Upper lobe of left lung (tissue), 6 donors: ENCODE measurements around the gene NHERF2. TPM values are rescaled to one million over a fixed set of nuclear protein-coding genes. Genes with fewer than 3 reads are reported as not detected.

ENCODE experiments used
- ATAC-seq, 2 donors: fragments of 200-7000 bp; cut with Tn5 transposase; one replicate each; pipeline ENCODE4 v1.9.1; 2022; ENCODE audit warnings: mild to moderate bottlenecking in 2 of 2, moderate library complexity in 2 of 2; ENCODE audit not compliant: low FRiP score in 2 of 2
- DNase-seq, 2 donors: peaks; one replicate each; pipeline ENCODE4 v3.0.0-alpha.2; 2019 to 2020
- H3K27ac ChIP-seq, 4 donors: fragments of 200-600 bp; sonication (generic); one replicate each; pipeline ENCODE4 v1.5.1; 2016 to 2019
- H3K27me3 ChIP-seq, 4 donors: fragments of 200-600 bp; sonication (generic); one replicate each; pipeline ENCODE4 v1.5.1; 2017 to 2019
- H3K36me3 ChIP-seq, 4 donors: fragments of 200-600 bp; sonication (generic); one replicate each; pipeline ENCODE4 v1.5.1; 2016 to 2019
- H3K4me1 ChIP-seq, 4 donors: fragments of 200-600 bp; sonication (generic); one replicate each; pipeline ENCODE4 v1.5.1; 2018 to 2019
- H3K4me3 ChIP-seq, 4 donors: fragments of 200-600 bp; sonication (generic); one replicate each; pipeline ENCODE4 v1.5.1; 2017 to 2019; ENCODE audit warnings: mild to moderate bottlenecking in 2 of 4, moderate library complexity in 1 of 4
- H3K9me3 ChIP-seq, 4 donors: fragments of 200-600 bp; sonication (generic); one replicate each; pipeline ENCODE4 v1.5.1; 2018 to 2019
- CTCF ChIP-seq, 6 experiments: fragments of 450-650 bp in 4 of 6; fragments of 200-600 bp in 2 of 6; sonication (generic) in 2 of 6; IDR thresholded peaks; one replicate each; pipeline ENCODE4 v1.5.1; 2016 to 2019; ENCODE audit warnings: antibody characterized with exemption in 6 of 6
- EP300 ChIP-seq, 4 donors: sonication (generic); formaldehyde crosslinking; IDR thresholded peaks; one replicate each; pipeline ENCODE4 v1.5.1; 2017; ENCODE audit warnings: antibody characterized with exemption in 4 of 4, control low read depth in 2 of 4
- POLR2A ChIP-seq, 4 donors: fragments of 450-650 bp; IDR thresholded peaks; one replicate each; pipeline ENCODE4 v1.5.1; 2016 to 2017; ENCODE audit warnings: antibody characterized with exemption in 4 of 4, mild to moderate bottlenecking in 2 of 4
- POLR2AphosphoS5 ChIP-seq, 2 donors: sonication (generic); formaldehyde crosslinking; IDR thresholded peaks; one replicate each; pipeline ENCODE4 v1.5.1; 2017; ENCODE audit warnings: antibody characterized with exemption in 2 of 2
- WGBS, 2 donors: methylation state at CpG; one replicate each; pipeline ENCODE4 v1.1.5; 2017 to 2018; 5-methylcytosine and 5-hydroxymethylcytosine counted together
- total RNA-seq, 6 donors: library from RNA; depleted of rRNA in 4 of 6; stranded (reverse); fragments of >200 nt in 4 of 6; gene quantifications; one replicate each; pipeline versions ENCODE4 v1.1.0 to v1.2.1, GENCODE V29; 2016 to 2021
- donor health status: DM: no; HTN: no; CAD: no; lungs with moderate emphysema.
- donor health status: DM: no; HTN: yes; CAD: no; lungs with severe emphysema.

The NHERF2 gene
- total RNA-seq, 6 donors from 2014 or later, result 131 to 604 (median 283) TPM

- H3K4me3 ChIP-seq, result no peak overlapping the region
- H3K27ac ChIP-seq, result peak overlapping the region in 3 of 4 donors; percentile 26 to 65 (median 46)
- no peak for ATAC-seq
- 20 to 95% methylated on average over 1 to 13 of the region's 19 CpGs for WGBS, 2 donors
- TF ChIP-seq POLR2A (IDR thresholded peaks at IDR 0.05) (no peak), CTCF (IDR thresholded peaks at IDR 0.05) (no peak), POLR2AphosphoS5 (IDR thresholded peaks at IDR 0.05) (no peak), EP300 (IDR thresholded peaks at IDR 0.05) (no peak)
- H3K36me3 ChIP-seq, result peaks cover 5 to 97% (median 85%) of the 10 kb centered on the region in 4 donors
- no peaks in the 10 kb centered on the region for H3K9me3 ChIP-seq
- peaks cover 19 to 31% (median 24%) of the 10 kb centered on the region in 4 donors for H3K4me1 ChIP-seq
- no peaks in the 10 kb centered on the region for H3K27me3 ChIP-seq
- peak in 1 of 2 donors; percentile 71 for DNase-seq
These were observed 56.7 kb downstream of the NHERF2 start for GRCh38 chr16:2083409-2083808.

DNA sequence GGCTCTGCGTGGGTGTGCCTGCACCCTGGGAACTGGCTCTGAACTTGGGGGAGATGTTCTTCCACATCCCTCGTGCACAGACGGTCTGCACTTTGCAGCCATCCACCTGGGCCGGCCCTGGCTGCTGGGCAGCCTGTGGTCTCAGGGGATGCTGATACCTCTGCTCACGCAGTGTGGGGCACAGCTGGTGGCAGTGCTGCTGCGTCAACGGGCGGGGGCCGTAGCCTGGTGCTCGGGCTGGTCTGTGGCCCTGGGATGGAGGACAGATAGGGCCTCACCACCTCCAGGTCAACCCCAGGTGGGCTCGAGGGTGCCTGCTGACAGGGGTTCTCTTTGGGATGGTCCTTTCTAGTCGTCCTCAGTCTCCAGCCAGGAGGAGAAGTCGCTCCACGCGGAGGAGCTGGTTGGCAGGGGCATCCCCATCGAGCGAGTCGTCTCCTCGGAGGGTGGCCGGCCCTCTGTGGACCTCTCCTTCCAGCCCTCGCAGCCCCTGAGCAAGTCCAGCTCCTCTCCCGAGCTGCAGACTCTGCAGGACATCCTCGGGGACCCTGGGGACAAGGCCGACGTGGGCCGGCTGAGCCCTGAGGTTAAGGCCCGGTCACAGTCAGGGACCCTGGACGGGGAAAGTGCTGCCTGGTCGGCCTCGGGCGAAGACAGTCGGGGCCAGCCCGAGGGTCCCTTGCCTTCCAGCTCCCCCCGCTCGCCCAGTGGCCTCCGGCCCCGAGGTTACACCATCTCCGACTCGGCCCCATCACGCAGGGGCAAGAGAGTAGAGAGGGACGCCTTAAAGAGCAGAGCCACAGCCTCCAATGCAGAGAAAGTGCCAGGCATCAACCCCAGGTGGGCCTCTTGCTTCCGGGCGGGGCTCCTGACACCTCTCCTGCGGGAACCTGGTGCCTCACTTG lies 57.4 kb downstream of the NHERF2 start:
- peaks cover 9 to 99% (median 87%) of the 10 kb centered on the region in 4 donors for H3K36me3 ChIP-seq
- TF ChIP-seq POLR2A (IDR thresholded peaks at IDR 0.05) (no peak), EP300 (IDR thresholded peaks at IDR 0.05) (no peak), POLR2AphosphoS5 (IDR thresholded peaks at IDR 0.05) (no peak), CTCF (IDR thresholded peaks at IDR 0.05) (no peak)
- H3K9me3 ChIP-seq, result no peaks in the 10 kb centered on the region
- peak in 1 of 2 donors; percentile 82 for DNase-seq
- ATAC-seq, result no peak
- H3K4me1 ChIP-seq, result peaks cover 19 to 31% (median 24%) of the 10 kb centered on the region in 4 donors
- H3K27ac ChIP-seq, result peak overlapping the region in 3 of 4 donors; percentile 26 to 65 (median 46)
- H3K4me3 ChIP-seq, result no peak overlapping the region
- 97 to 98% methylated on average over 10 to 23 of the region's 44 CpGs for WGBS, 2 donors
- no peaks in the 10 kb centered on the region for H3K27me3 ChIP-seq

- Histone ChIP-seq H3K9me3 (no peaks in the 10 kb centered on the region), H3K4me1 (peaks cover 19 to 31% (median 24%) of the 10 kb centered on the region in 4 donors), H3K36me3 (peaks cover 11 to 99% (median 86%) of the 10 kb centered on the region in 4 donors), H3K4me3 (no peak overlapping the region), H3K27ac (no peak overlapping the region), H3K27me3 (no peaks in the 10 kb centered on the region)
- WGBS, 2 donors, result 90 to 92% methylated on average over 20 to 28 of the region's 29 CpGs
- DNase-seq (peak in 1 of 2 donors; percentile 79), ATAC-seq (no peak)
- TF ChIP-seq CTCF (IDR thresholded peaks at IDR 0.05) (no peak), EP300 (IDR thresholded peaks at IDR 0.05) (no peak), POLR2A (IDR thresholded peaks at IDR 0.05) (no peak), POLR2AphosphoS5 (IDR thresholded peaks at IDR 0.05) (no peak)
These were observed 58.4 kb downstream of the NHERF2 start for GRCh38 chr16:2084895-2085625.

GRCh38 chr16:2085669-2086068 lies 59.0 kb downstream of the NHERF2 start:
- Histone ChIP-seq H3K36me3 (peaks cover 11 to 99% (median 88%) of the 10 kb centered on the region in 4 donors), H3K27me3 (no peaks in the 10 kb centered on the region), H3K4me3 (no peak overlapping the region), H3K27ac (no peak overlapping the region), H3K9me3 (no peaks in the 10 kb centered on the region), H3K4me1 (peaks cover 19 to 36% (median 27%) of the 10 kb centered on the region in 4 donors)
- TF ChIP-seq EP300 (IDR thresholded peaks at IDR 0.05) (no peak), POLR2AphosphoS5 (IDR thresholded peaks at IDR 0.05) (no peak), CTCF (IDR thresholded peaks at IDR 0.05) (no peak), POLR2A (IDR thresholded peaks at IDR 0.05) (no peak)
- 85% methylated on average over 7 to 14 of the region's 14 CpGs for WGBS, 2 donors
- DNase-seq (no peak), ATAC-seq (no peak)
